ENCODE measurements around the gene ANTXR1.

Gene ANTXR1

DNA sequence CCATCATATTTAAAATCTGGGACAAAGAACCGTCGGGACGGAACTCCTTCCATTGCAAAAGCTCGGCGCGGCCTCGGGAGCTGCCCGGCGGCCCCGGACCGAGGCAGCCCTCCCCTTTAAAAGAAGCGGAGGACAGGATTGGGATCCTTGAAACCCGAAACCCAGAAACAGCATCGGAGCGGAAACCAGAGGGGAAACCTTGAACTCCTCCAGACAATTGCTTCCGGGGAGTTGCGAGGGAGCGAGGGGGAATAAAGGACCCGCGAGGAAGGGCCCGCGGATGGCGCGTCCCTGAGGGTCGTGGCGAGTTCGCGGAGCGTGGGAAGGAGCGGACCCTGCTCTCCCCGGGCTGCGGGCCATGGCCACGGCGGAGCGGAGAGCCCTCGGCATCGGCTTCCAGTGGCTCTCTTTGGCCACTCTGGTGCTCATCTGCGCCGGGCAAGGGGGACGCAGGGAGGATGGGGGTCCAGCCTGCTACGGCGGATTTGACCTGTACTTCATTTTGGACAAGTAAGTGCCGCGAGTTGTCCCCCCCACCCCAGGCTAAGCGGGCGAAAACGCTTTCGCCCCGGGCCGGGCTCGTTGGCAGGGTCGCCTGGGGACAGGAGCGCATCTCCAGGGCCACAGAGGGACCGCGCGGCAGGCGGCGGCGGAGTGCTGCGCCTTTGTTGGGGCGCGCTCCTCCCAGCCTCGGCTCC, at the start of gene ANTXR1:
TSS of gene ANTXR1 (plus strand) at position 38 of the 698 bp plus-strand sequence. CDS start at position 359, 321 bp downstream.
- DNase-seq (ENCODE audit: low read depth in 3 of 3) = peak in 1 of 3 experiments; percentile 18

GRCh38 chr2:68964282-68964681, 48.7 kb upstream of the ANTXR1 start:
- DNase-seq (ENCODE audit: low read depth in 3 of 3) = no peak

GRCh38 chr2:68968221-68968620, 44.8 kb upstream of the ANTXR1 start:
- DNase-seq (ENCODE audit: low read depth in 3 of 3) = no peak

GRCh38 chr2:68969736-68970490, 43.1 kb upstream of the ANTXR1 start:
- no peak for DNase-seq (ENCODE audit: low read depth in 3 of 3)

DNA sequence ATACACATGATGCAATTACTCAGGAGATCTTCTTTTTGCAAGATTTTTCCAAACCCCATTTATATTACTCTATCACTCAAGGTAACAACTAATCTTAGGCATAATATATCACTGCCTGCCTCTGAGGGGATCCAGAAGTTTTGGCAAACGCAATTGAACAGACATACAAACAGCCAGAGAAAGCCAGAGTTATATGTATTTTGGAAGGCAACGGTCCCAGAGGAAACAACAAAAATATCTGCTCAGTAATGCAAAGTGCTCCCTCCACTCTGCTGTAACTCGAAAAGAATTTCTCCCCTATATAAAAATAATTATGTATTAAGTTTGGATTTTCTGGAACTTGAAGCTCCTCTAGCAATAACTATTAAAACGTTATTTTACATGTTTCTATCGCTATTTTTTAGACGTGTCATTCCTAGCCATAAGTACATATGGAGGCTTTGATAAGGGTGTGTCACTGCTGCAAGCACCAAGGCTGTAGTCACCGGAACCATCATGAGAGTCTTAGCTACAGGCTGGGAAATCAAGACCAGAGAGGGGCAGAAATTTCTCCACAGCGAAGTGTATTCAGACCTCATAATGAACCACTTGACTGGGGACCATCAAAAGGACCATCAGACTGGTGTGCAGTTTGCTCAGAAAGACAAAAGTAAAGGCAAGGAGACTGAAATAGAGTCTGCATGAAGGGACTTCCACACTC, 42.3 kb upstream of the ANTXR1 start:
- DNase-seq (ENCODE audit: low read depth in 3 of 3) = no peak

GRCh38 chr2:68971591-68972231, 41.3 kb upstream of the ANTXR1 start:
- no peak for DNase-seq (ENCODE audit: low read depth in 3 of 3)

DNA sequence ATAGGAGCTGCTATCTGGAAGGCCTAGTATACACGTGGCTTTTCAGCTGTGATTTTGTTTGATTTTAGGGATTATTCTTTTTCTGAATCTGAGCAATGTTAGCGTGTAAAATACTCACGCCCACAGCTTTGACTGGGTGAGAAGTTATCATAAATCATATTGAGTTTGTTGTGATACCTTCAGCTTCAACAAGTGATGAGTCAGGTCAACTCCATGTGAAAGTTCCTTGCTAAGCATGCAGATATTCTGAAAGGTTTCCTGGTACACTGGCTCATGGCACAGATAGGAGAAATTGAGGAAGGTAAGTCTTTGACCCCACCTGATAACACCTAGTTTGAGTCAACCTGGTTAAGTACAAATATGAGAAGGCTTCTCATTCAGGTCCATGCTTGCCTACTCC, 38.7 kb upstream of the ANTXR1 start, which contains the start of gene GKN1:
TSS of gene GKN1 (plus strand) at position 386 of the 400 bp plus-strand sequence. CDS start 42 bp downstream, outside the sequence.
- DNase-seq (ENCODE audit: low read depth in 3 of 3) = no peak

- no peak for DNase-seq (ENCODE audit: low read depth in 3 of 3)
Measured at GRCh38 chr2:68974946-68975665, 37.9 kb upstream of the ANTXR1 start.

DNA sequence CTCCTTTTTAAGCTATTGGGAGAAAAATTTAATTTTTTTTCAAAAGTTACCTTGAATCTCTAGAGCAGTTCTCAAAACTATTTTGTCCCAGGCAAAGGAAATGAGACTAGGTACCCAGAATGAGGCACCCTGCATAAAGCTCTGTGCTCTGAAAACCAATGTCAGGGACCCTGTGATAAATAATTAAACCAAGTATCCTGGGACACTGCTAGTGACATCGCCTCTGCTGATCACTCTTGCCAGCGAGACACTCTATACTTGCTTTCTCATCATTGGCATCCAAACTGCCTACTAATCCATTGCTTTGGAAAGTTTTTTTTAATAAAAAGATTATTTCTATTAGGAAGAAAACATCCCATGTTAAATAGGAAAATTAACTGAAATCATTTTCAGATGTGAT, 37.1 kb upstream of the ANTXR1 start:
- no peak for DNase-seq (ENCODE audit: low read depth in 3 of 3)

DNA sequence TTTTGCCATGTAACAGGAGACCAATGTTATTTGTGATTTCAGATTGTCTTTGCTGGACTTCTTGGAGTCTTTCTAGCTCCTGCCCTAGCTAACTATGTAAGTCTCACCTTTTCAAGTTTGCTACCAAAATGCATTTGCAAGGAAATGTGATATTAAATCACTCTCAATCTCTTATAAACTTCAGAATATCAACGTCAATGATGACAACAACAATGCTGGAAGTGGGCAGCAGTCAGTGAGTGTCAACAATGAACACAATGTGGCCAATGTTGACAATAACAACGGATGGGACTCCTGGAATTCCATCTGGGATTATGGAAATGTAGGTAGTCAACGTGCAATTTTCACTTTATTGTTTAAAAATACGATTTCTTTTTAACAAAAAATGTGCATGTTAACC, 35.5 kb upstream of the ANTXR1 start:
- no peak for DNase-seq (ENCODE audit: low read depth in 3 of 3)

GRCh38 chr2:68978098-68978497, 34.9 kb upstream of the ANTXR1 start:
- no peak for DNase-seq (ENCODE audit: low read depth in 3 of 3)

DNA sequence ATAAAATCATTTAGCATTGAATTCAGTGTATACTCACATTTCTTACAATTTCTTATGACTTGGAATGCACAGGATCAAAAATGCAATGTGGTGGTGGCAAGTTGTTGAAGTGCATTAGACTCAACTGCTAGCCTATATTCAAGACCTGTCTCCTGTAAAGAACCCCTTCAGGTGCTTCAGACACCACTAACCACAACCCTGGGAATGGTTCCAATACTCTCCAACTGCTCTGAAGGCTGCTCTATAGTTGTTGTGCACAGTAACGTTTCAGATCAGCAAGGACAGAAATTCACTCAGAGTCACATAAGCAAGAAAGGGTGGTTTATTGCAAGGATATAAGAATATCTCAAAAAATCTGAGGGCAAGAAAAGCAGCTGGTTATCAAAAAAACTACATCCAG, 32.0 kb upstream of the ANTXR1 start:
- DNase-seq (ENCODE audit: low read depth in 3 of 3) = no peak

- DNase-seq (ENCODE audit: low read depth in 3 of 3) = no peak
Measured at GRCh38 chr2:68987021-68987503, 25.9 kb upstream of the ANTXR1 start.

- DNase-seq (ENCODE audit: low read depth in 3 of 3) = no peak
Measured at GRCh38 chr2:68989035-68989434, 23.9 kb upstream of the ANTXR1 start.

GRCh38 chr2:68992341-68992740, 20.6 kb upstream of the ANTXR1 start:
- no peak for DNase-seq (ENCODE audit: low read depth in 3 of 3)

DNA sequence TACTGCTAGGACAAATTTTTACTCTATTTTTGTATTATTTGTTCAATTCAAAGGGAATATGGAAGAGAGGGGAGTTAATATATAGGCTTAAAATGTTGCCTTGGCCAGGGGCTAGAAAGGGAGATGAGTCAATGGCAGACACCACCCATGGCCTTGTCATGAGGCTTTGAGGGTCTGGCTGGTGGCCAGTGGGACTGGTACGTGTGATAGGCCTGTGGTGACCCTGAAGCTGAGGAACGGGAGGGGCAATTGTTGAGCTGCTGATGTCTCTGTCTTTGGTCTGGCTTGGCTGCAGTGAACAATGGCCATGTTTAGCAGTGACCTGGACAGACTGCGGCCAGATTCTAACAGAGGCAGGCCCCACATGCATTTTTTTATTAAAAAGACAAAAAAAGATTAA, 20.0 kb upstream of the ANTXR1 start:
- DNase-seq (ENCODE audit: low read depth in 3 of 3) = no peak

- no peak for DNase-seq (ENCODE audit: low read depth in 3 of 3)
Measured at GRCh38 chr2:68993660-68994059, 19.3 kb upstream of the ANTXR1 start.

DNA sequence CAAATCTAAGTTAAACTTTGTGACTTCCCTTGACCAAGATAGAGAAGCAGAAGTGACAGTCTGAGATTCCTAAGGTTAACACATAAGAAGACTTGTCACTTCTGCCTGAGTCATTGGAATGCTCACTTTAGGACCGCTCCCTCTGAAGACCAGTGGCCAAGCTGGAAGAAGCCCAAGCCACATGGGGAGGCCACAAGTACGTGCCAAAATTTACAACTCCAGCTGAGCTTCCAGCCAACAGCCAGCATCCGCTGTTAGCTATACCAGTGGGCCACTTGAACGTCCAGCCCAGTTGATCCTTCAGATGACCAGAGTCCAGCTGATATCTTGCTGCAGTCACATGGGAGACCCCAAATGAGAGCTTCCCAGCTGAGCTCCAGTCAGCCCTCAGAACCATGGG, 18.1 kb upstream of the ANTXR1 start:
- DNase-seq (ENCODE audit: low read depth in 3 of 3) = no peak

DNA sequence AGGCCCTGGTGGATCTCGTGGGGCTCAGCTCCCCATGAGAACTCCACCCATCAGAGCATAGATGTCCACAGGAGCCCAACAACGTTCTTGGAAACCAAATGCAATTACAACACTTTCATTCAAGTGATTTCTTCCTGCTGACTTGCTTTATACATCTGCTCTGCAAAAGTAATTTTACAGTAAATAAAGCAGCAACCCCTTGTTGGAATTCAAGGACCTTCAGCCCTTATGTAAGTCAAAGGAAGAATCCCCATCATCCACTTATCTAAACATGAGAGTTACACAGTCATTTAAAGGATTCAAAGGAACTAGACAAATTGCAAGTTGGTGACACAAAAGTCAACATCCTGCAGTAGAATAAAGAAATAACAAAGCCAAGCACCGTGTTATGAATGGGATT, 17.1 kb upstream of the ANTXR1 start:
- no peak for DNase-seq (ENCODE audit: low read depth in 3 of 3)

GRCh38 chr2:68997401-68997800, 15.6 kb upstream of the ANTXR1 start:
- no peak for DNase-seq (ENCODE audit: low read depth in 3 of 3)

- DNase-seq (ENCODE audit: low read depth in 3 of 3) = no peak
Measured at GRCh38 chr2:69001879-69002278, 11.1 kb upstream of the ANTXR1 start.

All from stimulated activated CD4-positive, alpha-beta T cell treated with anti-CD3 and anti-CD28 coated beads, TNF-alpha, amount 100 ng/mL, for 24 hours (primary cell).